ENCODE measurements around the gene LDLRAD3.
A peak's percentile ranks its signal among the peaks of the same experiment; 100 is the strongest.

LDLRAD3 gene

DNA sequence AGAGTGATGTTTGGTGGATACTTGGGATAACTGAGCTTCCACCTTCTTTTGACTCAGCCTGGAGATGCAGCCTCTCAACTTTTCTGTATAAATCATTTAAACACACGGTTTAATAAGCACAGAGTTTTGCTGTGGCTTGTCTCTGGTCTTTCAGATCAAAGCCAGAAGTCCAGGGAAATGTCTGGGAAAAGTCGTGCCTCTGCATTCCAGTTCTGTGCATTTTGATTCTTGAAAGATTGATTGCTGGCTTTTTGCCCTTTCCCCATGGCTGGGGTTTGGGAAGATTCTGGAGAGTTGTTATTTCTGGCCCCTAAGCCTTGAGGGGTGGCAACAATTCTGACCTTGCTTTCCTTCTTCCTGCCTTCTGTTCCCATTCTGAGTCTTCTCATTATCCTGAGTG is 191.2 kb downstream of the LDLRAD3 start:
- ATAC-seq: peak; percentile 56
- TF ChIP-seq ISL1 (CRISPR knock-in tag; IDR thresholded peaks at IDR 0.05) (peak; percentile 43), ZFP30 (CRISPR knock-in tag; IDR thresholded peaks at IDR 0.05) (no peak)

DNA sequence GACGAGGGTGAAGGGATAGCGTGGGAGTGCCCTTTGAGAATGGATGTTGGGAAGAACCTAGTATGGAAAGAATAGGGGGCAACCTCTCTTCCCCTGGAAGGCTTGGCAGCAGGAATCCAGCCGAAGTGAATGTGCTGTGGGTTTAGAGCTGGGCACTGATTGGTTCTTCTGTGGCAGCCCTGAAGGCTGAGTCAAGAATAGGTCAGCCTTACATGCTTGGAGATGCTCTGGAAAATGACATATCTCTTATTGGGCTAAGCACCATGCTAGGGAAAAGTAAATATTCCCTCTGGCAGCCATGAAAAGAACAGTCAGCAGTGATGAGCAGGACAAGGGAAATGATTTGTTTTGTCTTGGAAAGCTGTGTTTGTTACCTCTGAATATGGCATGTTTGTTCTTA is 195.9 kb downstream of the LDLRAD3 start:
- 0 out of 3 replicates have a peak, but pooled peaks have one; percentile 35 for ATAC-seq
- TF ChIP-seq ZFP3 (CRISPR knock-in tag; IDR thresholded peaks at IDR 0.05): no peak
- TF ChIP-seq ZNF8 (CRISPR knock-in tag; IDR thresholded peaks at IDR 0.05): no peak
- TF ChIP-seq, protein P1, sequence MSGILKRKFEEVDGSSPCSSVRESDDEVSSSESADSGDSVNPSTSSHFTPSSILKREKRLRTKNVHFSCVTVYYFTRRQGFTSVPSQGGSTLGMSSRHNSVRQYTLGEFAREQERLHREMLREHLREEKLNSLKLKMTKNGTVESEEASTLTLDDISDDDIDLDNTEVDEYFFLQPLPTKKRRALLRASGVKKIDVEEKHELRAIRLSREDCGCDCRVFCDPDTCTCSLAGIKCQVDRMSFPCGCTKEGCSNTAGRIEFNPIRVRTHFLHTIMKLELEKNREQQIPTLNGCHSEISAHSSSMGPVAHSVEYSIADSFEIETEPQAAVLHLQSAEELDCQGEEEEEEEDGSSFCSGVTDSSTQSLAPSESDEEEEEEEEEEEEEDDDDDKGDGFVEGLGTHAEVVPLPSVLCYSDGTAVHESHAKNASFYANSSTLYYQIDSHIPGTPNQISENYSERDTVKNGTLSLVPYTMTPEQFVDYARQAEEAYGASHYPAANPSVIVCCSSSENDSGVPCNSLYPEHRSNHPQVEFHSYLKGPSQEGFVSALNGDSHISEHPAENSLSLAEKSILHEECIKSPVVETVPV (CRISPR knock-in tag; IDR thresholded peaks at IDR 0.05): no peak
- TF ChIP-seq ZC3H10 (CRISPR knock-in tag; IDR thresholded peaks at IDR 0.05): no peak
- TF ChIP-seq ARNTL (CRISPR knock-in tag; IDR thresholded peaks at IDR 0.05; ENCODE audit: borderline replicate concordance, low read depth): no peak
- TF ChIP-seq TSHZ2 (CRISPR knock-in tag; IDR thresholded peaks at IDR 0.05): no peak
- no peak for TF ChIP-seq ZNF70 (CRISPR knock-in tag; IDR thresholded peaks at IDR 0.05)

GRCh38 chr11:36141196-36141953 is 197.5 kb downstream of the LDLRAD3 start:
- TF ChIP-seq POU6F1 (CRISPR knock-in tag; IDR thresholded peaks at IDR 0.05; ENCODE audit: borderline replicate concordance, low read depth): no peak
- no peak for TF ChIP-seq GLIS3 (CRISPR knock-in tag; IDR thresholded peaks at IDR 0.05)
- no peak for TF ChIP-seq PPARA (CRISPR knock-in tag; IDR thresholded peaks at IDR 0.05; ENCODE audit: borderline replicate concordance)
- TF ChIP-seq ZC3H10 (CRISPR knock-in tag; IDR thresholded peaks at IDR 0.05): no peak
- TF ChIP-seq OSR1 (CRISPR knock-in tag; IDR thresholded peaks at IDR 0.05): no peak
- TF ChIP-seq ZNF8 (CRISPR knock-in tag; IDR thresholded peaks at IDR 0.05): no peak
- TF ChIP-seq TOX (CRISPR knock-in tag; IDR thresholded peaks at IDR 0.05; ENCODE audit: borderline replicate concordance): no peak
- no peak for TF ChIP-seq ISL1 (CRISPR knock-in tag; IDR thresholded peaks at IDR 0.05)
- ATAC-seq: no peak

- no peak for ATAC-seq
- TF ChIP-seq ZNF8 (CRISPR knock-in tag; IDR thresholded peaks at IDR 0.05) (no peak), ESRRG (CRISPR knock-in tag; IDR thresholded peaks at IDR 0.05) (no peak), TCF4 (CRISPR knock-in tag; IDR thresholded peaks at IDR 0.05; ENCODE audit: borderline replicate concordance) (no peak), SNAI2 (CRISPR knock-in tag; IDR thresholded peaks at IDR 0.05) (no peak), POU6F1 (CRISPR knock-in tag; IDR thresholded peaks at IDR 0.05; ENCODE audit: borderline replicate concordance, low read depth) (no peak)
- TF ChIP-seq, protein P1 (CRISPR knock-in tag; IDR thresholded peaks at IDR 0.05): no peak
These were observed 198.1 kb downstream of the LDLRAD3 start for GRCh38 chr11:36141956-36142355.

All from SK-N-SH treated with all-trans-retinoic acid at 6 μM for 48 hours (cell line).